ENCODE measurements around the gene KCNJ11.

- TF ChIP-seq, protein P1, sequence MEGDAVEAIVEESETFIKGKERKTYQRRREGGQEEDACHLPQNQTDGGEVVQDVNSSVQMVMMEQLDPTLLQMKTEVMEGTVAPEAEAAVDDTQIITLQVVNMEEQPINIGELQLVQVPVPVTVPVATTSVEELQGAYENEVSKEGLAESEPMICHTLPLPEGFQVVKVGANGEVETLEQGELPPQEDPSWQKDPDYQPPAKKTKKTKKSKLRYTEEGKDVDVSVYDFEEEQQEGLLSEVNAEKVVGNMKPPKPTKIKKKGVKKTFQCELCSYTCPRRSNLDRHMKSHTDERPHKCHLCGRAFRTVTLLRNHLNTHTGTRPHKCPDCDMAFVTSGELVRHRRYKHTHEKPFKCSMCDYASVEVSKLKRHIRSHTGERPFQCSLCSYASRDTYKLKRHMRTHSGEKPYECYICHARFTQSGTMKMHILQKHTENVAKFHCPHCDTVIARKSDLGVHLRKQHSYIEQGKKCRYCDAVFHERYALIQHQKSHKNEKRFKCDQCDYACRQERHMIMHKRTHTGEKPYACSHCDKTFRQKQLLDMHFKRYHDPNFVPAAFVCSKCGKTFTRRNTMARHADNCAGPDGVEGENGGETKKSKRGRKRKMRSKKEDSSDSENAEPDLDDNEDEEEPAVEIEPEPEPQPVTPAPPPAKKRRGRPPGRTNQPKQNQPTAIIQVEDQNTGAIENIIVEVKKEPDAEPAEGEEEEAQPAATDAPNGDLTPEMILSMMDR (IDR thresholded peaks at IDR 0.05 in 8 of 11, conservative IDR thresholded peaks at IDR 0.05 in 3 of 11): no peak
- no peak for TF ChIP-seq POLR2A (IDR thresholded peaks at IDR 0.05)
- TF ChIP-seq POLR2AphosphoS5 (IDR thresholded peaks at IDR 0.05): no peak
These were observed 34.4 kb downstream of the KCNJ11 start for GRCh38 chr11:17353821-17354600.
